GM19452 (cell line): ENCODE results near the gene ARMH3.
"Not testable (repeated sequence)": the region's sequence is repeated elsewhere in the genome, so short reads cannot be mapped to it uniquely, and the experiment has no call there.

Experiments
- ATAC-seq: cut with Tn5 transposase; IDR thresholded peaks from one replicate; pipeline ENCODE4 v1.9.1; 2021; ENCODE audit not compliant: unreplicated experiment

Gene ARMH3

DNA sequence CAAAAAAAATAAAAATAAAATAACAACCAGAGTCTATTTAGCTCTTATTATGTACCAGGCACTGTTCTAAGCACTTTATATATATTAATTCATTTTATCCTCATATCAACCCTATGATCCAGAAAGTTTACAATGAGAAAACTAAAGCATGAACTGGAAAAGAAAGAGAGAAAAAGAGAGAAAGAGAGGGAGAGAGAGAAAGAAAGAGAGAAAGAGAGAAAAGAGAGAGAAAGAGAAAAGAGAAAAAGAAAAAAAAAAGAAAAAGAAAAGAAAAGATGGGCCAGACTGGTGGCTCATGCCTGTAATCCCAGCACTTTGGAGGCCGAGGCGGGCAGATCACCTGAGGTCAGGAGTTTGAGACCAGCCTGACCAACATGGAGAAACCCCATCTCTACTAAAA lies 9.9 kb downstream of the ARMH3 start:
- ATAC-seq = no peak

- no peak for ATAC-seq
Measured at GRCh38 chr10:102045292-102045691, 10.7 kb downstream of the ARMH3 start.

DNA sequence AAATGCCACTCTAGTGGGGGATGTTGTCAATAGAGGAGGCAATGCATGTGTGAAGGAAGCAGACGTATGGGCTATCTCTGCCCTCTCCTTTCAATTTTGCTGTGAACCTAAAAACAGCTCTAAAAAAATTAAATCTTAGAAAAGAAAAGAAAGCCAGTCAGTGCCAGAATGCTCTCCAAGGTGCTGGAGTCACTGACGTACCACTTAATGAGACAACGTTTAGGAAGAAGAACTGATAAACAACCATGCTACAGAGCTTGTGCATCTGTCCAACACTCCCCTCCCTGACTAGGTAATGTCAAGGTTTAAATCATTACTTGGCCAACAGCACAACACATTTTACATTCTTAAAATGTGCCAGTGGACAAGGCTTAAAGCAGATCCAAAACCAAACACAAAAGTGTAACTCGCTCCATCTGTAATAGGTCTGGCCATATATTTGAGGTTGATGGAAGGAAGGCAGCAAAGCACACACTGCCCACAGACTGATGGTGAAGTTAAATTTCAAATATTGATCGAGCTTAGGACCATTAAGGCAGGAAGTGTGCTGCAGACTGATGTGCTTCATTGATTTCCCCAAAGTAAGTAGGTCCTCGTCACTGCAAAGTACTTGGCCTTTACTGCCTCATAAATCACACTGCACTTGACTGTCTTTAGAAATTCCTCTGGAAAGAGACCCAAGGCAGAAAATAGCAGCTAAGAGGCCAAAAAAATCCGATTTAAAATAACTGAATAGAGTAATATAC lies 15.5 kb downstream of the ARMH3 start:
- no peak for ATAC-seq

DNA sequence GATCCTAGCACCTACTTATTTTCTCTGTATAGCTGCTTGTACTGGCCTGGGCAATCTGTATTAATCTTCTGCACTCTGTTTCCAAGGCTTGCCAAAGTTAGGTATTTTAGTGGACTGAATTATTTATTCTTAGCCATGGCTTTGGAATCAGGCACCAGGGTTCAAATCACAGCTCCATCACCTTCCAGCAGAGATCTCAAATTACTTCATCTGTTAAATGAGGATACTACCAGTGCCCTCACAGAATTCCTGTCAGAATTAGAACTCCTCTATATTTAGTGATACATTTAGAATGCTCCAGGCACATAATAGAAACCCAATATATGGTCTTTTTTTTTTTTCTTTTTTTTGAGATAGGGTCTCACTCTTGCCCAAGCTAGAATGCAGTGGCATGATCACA lies 17.6 kb downstream of the ARMH3 start:
- ATAC-seq = no peak

GRCh38 chr10:102035807-102036206 lies 20.2 kb downstream of the ARMH3 start:
- ATAC-seq = not testable (repeated sequence)

DNA sequence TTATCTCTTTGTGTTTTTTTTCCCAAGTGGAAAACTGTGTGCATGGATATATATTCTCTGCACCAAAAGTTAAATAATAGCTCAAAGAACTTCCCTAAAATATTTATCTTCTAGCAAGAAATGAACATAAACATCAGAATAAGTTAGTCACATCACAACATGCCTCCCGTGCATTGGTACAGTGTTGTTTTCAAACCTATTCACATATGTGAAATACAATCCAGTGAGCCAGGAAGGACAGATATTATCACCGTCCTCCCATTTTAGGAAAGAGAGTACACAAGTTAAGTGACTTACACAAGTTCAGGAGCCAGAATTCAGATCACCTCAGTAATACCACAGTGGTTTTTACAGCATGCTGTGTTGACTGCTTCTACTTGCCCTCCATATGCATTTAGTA lies 22.2 kb downstream of the ARMH3 start:
- ATAC-seq = no peak

DNA sequence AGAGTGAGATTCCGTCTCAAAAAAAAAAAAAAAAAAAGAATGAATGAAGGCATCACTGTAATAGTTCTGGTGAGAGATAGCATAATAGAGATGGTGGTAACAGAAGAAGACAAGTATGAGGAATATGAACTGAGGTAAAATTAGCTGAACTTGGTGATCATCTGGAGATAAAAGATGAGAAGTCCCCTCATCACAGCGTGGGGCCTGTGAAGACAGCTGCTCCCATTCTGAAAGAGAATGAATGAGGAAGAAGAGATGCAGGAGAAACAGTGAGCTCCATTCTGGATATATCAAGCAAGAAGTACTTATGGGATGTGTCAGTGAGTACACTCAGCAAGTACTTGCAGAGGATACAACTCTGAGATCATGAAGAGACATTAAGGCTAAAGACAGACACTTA lies 28.7 kb downstream of the ARMH3 start:
- no peak for ATAC-seq

DNA sequence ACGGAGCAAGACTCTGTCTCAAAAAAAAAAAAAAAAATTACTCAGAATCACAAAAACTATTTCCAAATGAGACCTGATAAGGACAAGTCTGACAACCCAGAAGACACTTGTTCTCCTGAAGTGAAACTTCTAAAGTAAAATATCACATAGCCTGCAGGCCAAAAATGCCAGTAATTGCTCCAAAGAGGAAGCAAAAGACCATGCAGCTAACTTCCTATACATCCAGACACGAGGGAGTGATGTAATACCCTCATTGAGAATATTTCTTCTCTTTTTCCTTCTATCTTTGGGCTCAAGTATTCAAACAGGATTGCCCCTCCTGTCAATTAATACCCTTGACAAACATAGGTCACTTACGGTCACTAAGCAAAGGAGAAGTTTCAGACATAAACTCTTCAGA lies 31.2 kb downstream of the ARMH3 start:
- ATAC-seq = no peak

DNA sequence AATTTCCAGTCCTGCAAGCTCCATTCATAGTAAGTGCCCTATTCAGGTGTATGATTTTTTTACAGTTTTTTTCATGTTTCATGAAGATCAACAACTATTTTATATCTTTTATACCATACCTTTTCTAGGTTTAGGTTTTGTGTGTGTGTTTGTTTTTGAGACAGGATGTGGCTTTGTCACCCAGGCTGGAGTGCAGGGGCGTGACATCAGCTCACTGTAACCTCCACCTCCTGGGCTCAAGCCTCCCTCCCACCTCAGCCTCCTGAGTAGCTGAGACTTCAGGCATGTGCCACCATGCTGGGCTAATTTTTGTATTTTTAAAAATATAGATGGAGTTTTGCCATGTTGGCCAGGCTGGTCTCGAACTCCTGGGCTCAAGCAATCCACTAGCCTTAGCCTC lies 35.0 kb downstream of the ARMH3 start:
- ATAC-seq = no peak

DNA sequence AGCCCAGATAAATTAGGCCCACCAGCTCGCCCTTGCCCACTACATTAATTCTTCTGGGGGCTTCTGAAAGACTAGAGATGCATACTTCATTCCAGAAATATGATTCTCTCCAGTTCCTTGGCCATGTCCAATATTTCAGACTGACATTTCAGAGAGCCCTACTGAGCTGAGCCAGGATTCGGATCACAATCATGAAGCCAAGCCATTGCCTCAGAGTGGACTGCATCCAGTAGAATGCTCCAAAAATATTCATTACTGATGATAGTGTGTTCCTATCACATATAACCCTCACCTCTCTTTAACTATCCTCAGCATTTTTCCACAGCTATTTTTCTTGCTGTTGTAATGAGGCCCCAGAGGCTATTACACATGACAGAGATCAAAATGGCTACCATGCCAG lies 38.7 kb downstream of the ARMH3 start:
- no peak for ATAC-seq

DNA sequence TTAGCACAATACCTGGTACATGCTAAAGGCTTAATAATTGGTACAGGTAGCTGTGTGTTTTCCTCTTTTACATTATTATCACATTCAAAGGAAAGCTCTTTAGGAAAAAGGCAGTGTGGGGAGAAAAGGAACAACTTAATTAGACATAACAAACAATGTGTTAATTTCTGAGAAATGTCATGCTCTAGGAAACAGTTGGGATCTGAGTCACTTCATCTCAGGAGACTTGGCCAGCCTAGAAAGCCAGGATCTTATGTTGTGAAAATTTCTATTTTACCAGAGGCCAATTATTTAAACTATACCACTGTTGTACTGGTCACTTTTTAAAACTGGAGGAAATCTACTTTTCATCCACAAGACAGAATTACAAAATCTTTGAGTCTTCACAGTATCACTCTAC lies 39.6 kb downstream of the ARMH3 start:
- ATAC-seq = no peak

- ATAC-seq = no peak
Measured at GRCh38 chr10:102010961-102011360, 45.0 kb downstream of the ARMH3 start.

DNA sequence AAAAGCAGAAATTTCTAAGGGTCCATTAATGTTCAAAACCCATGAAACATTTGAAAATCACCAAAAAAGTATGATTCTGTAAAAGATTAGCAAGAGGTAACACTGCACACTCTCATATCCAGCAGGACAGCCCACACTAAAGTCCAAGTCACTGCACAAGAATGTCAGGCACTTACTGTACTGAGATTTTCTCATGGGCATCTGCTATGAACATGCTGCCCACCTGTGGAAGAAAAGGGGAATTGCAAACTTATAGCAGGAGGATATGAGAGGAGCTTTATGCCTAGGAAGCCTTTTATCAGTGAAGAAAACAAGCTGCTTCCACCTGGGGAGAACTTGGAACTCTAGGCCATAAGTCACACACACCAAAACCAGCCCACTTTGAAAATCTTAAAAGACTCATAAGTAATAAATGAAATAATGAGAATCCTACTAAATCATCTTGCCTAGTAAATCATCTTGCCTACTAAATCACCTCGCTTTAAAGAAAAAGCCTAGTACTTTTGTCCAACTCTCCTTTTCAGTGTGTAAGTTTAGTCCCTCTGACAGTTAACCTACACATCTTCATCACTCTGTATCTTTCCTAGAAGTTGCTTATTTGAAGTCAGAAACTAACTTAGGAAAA lies 46.1 kb downstream of the ARMH3 start:
- no peak for ATAC-seq

GRCh38 chr10:102007796-102008195 lies 48.2 kb downstream of the ARMH3 start:
- ATAC-seq = no peak

DNA sequence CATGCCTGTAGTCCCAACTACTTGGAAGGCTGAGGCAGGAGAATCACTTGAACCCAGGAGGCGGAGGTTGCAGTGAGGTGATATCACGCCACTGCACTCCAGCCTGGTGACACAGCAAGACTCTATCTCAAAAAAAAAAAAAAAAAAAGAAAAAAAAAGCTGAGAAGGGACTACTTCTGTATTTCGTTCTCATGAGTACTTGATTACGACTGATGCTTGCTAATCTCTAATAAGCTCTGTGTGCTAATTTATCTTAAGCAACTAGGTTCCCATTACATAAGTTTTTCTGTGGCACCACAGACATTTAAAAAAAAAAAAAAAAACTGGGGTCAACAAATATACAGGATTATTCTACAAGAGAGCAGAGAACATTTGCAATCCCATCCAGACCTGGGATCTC lies 48.9 kb downstream of the ARMH3 start:
- ATAC-seq = not testable (repeated sequence)

DNA sequence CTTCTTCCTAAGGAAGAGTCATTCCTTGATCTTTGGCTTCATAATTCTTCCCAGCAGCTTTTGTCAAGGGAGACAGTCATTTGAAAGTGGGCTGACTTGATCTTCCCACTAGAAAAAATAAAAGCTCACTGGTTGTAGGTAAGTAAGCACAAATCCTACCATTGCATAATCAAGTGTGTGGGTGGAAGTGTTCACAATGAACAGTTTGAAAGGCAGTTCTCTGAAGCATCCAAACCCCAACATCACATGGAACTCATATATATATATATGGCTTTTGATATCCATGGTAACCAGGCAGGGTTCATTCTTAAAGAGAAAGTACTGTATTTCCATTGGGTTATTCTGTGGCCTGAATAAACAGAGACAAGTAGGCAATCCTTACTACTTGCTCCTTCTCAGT lies 51.6 kb downstream of the ARMH3 start:
- no peak for ATAC-seq

DNA sequence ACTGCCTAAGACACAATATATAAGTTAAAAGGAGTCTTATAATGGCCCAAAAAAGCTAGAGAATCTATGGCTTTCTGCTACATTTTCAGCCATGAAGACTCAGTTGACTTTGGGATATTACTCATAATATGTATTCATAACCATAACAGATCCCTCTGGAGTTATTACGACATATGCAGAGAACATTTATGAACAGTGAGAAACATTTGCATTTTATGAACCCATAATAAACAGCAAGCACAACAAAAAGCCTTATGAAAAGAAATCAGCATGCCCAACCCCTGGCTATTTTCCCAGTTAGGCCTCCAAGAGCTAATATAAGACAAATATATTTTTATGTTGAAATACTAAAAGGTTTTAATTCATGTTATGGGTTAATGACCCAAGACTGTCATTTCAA lies 52.4 kb downstream of the ARMH3 start:
- no peak for ATAC-seq

DNA sequence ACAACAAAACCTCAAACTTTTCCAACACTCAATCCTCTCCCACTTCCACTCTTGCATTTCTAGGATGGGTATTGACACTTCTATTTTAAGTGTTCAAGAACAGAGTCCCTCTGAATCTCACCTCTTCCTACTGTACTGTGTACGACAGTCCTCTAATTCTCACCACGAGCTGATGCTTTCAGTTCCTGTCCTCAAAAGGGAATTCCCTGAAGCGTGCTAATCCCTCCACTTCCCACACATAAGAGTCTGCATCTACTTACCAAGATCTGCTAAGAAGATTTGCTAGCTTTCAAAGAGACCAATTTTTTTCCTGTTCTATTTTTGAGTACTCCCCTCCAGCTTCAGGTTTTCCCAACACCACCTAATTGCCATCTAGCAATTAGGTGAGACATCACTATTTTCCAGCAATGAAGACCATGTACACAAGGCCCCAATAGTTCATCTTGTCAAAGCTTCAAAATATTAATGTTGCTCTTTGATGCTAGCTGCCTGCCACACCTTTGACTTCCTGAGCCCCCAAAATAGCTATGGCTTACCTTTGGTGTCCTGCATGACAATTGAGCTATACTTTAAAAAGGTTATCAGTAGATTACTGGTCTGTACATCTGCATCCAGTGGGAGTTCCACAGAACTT lies 54.4 kb downstream of the ARMH3 start:
- ATAC-seq = peak; percentile 86

DNA sequence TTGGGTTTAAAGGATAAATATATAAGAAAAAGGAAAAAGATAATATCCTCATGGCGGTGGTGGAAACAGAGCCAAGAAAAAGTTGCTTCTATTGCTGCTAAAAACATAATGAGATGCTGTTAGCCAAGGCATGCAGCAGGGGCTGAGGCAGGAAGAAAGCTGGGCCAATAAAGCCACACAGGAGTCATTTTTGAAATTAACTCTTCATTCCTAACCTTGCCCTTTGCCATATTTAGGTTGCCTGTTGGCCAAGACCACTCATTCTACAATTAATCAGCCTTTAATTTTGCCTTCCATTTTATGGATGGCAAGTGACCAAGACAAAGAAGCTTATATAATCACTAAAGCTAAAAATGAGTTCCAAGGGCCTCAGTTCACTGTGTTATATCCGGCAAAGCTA lies 58.2 kb downstream of the ARMH3 start:
- no peak for ATAC-seq

- no peak for ATAC-seq
Measured at GRCh38 chr10:101995451-101996063, 60.4 kb downstream of the ARMH3 start.

GRCh38 chr10:101993651-101994200 lies 62.2 kb downstream of the ARMH3 start:
- ATAC-seq = no peak

DNA sequence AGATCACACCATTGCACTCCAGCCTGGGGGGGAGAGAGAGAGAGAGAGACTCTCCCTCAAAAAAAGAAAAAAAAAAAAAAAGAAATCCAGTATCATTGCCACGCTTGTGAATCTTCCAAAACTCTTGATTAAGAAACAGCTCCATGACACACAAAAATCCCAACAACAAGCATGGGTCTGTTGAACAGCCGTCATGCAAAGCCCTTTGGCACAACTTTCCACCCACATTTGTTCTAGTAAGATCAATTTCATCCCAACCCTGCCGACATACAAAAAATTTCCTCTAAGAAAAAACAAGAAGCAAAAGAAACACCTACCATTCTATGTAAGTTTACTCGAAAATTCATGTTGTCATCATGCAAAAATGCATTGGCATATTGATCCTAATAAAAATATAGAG lies 62.8 kb downstream of the ARMH3 start:
- ATAC-seq = no peak
